HepG2 (cell line): ENCODE results near the gene PRKAR1A. TPM values are rescaled to one million over a fixed set of nuclear protein-coding genes. Genes with fewer than 3 reads are reported as not detected.

Experiments
- AHDC1 ChIP-seq: sonication (generic); formaldehyde crosslinking; IDR thresholded peaks from 2 replicates; pipeline ENCODE4 v1.5.1; 2020; ENCODE audit warnings: mild to moderate bottlenecking, missing genetic modification reagents, borderline replicate concordance
- CHCHD3 ChIP-seq: sonication (generic); formaldehyde crosslinking; IDR thresholded peaks from 2 replicates; pipeline ENCODE4 v1.8.0; 2022; ENCODE audit warnings: mild to moderate bottlenecking, missing genetic modification reagents, moderate library complexity
- DR1 ChIP-seq: sonication (generic); formaldehyde crosslinking; IDR thresholded peaks from 2 replicates; pipeline ENCODE4 v1.8.0; 2021; ENCODE audit warnings: mild to moderate bottlenecking, missing genetic modification reagents, inconsistent platforms
- GATAD2A ChIP-seq: IDR thresholded peaks from 2 replicates; pipeline ENCODE4 v1.6.1; 2016
- GPBP1L1 ChIP-seq: sonication (generic); formaldehyde crosslinking; IDR thresholded peaks from 2 replicates; pipeline ENCODE4 v1.5.0; 2020; ENCODE audit warnings: mild to moderate bottlenecking, missing genetic modification reagents
- HMG20A ChIP-seq: IDR thresholded peaks from 2 replicates; pipeline ENCODE4 v1.6.1; 2016; ENCODE audit warnings: borderline replicate concordance
- KAT7 ChIP-seq: IDR thresholded peaks from 2 replicates; pipeline ENCODE4 v1.6.1; 2018; ENCODE audit warnings: borderline replicate concordance, missing compliant biosample characterization
- PAX8 ChIP-seq: sonication (generic); formaldehyde crosslinking; IDR thresholded peaks from 2 replicates; pipeline ENCODE4 v1.8.0; 2022; ENCODE audit warnings: mild to moderate bottlenecking, missing genetic modification reagents, borderline replicate concordance
- PPARG ChIP-seq: conservative IDR thresholded peaks from 2 replicates; pipeline ENCODE4 v1.6.1; 2016; ENCODE audit warnings: missing biosample characterization, missing genetic modification reagents
- PRDM4 ChIP-seq: sonication (generic); formaldehyde crosslinking; IDR thresholded peaks from 2 replicates; pipeline ENCODE4 v1.9.0; 2021; ENCODE audit warnings: missing genetic modification reagents, borderline replicate concordance
- SMARCC2 ChIP-seq: fragments of 450-650 bp; IDR thresholded peaks from 2 replicates; pipeline ENCODE4 v1.6.1; 2017; ENCODE audit warnings: antibody characterized with exemption, mild to moderate bottlenecking
- ZBTB26 ChIP-seq: IDR thresholded peaks from 2 replicates; pipeline ENCODE4 v1.6.1; 2016; ENCODE audit warnings: missing compliant biosample characterization, missing genetic modification reagents, borderline replicate concordance
- ZNF12 ChIP-seq: sonication (generic); formaldehyde crosslinking; IDR thresholded peaks from 2 replicates; pipeline ENCODE4 v1.5.0; 2020; ENCODE audit warnings: missing genetic modification reagents
- ZNF180 ChIP-seq: sonication (generic); formaldehyde crosslinking; IDR thresholded peaks from 2 replicates; pipeline ENCODE4 v1.4.0; 2020; ENCODE audit warnings: low read depth, missing genetic modification reagents, borderline replicate concordance
- ZNF589 ChIP-seq: sonication (generic); formaldehyde crosslinking; conservative IDR thresholded peaks from 2 replicates; pipeline ENCODE4 v1.8.0; 2022; ENCODE audit warnings: mild to moderate bottlenecking, moderate library complexity, missing genetic modification reagents
- ZNF614 ChIP-seq: IDR thresholded peaks from 2 replicates; pipeline ENCODE4 v1.6.1; 2018; ENCODE audit warnings: missing biosample characterization, missing genetic modification reagents, inconsistent platforms, borderline replicate concordance
- ZNF792 ChIP-seq: IDR thresholded peaks from 2 replicates; pipeline ENCODE4 v1.6.1; 2016
- polyA plus RNA-seq, 8 experiments: library from polyadenylated mRNA; depleted of rRNA in 3 of 8; stranded (reverse) in 7 of 8; unstranded in 1 of 8; fragments of >200 nt; fragmentation: Illumina TruSeq in 4 of 8; extraction: Trizol in 4 of 8; gene quantifications; 2 replicates each; pipeline versions ENCODE4 v1.2.1 to v1.2.3, GENCODE V29; 2011 to 2016; ENCODE audit warnings: low read depth in 4 of 8, missing spikeins in 1 of 8, mixed read lengths in 1 of 8; ENCODE audit not compliant: insufficient read depth in 1 of 8
- total RNA-seq, 5 experiments: library from RNA; depleted of rRNA; stranded (reverse); fragments of >200 nt; fragmentation: Illumina TruSeq; extraction: Trizol; gene quantifications; 2 replicates each; pipeline ENCODE4 v1.2.3, GENCODE V29; 2016; ENCODE audit warnings: low read depth in 1 of 5

Gene PRKAR1A
- total and polyA plus RNA-seq, 2 of the 13 experiments (the other 11 are each of a cell fraction or from before 2014, with no cell fraction given): 265 to 266 TPM

- TF ChIP-seq PRDM4 (CRISPR knock-in tag) (no peak), ZNF180 (no peak), ZBTB26 (CRISPR knock-in tag) (0 out of 2 replicates have a peak, but pooled peaks have one; percentile 9), KAT7 (no peak), PPARG (CRISPR knock-in tag) (0 out of 2 replicates have a peak, but pooled peaks have one; percentile 24), HMG20A (CRISPR knock-in tag) (no peak; the same call in 1 of the 2 replicates), ZNF614 (CRISPR knock-in tag) (peak; percentile 40; the same call in 1 of the 2 replicates), ZNF792 (CRISPR knock-in tag) (0 out of 2 replicates have a peak, but pooled peaks have one; percentile 44), AHDC1 (CRISPR knock-in tag) (peak; percentile 9; the same call in 1 of the 2 replicates), GPBP1L1 (CRISPR knock-in tag) (no peak), PAX8 (CRISPR knock-in tag) (0 out of 2 replicates have a peak, but pooled peaks have one; percentile 95), CHCHD3 (CRISPR knock-in tag) (peak; percentile 18; the same call in 1 of the 2 replicates), DR1 (CRISPR knock-in tag) (peak; percentile 31; the same call in 1 of the 2 replicates), GATAD2A (CRISPR knock-in tag) (peak; percentile 60), SMARCC2 (no peak), ZNF12 (CRISPR knock-in tag) (0 out of 2 replicates have a peak, but pooled peaks have one; percentile 4), ZNF589 (CRISPR knock-in tag) (peak; percentile 75; the same call in 1 of the 2 replicates)
Observed at GRCh38 chr17:68511671-68512246, 471 bp upstream of the PRKAR1A start (continued).
